ENCODE results near the gene PAPPA.

DNA sequence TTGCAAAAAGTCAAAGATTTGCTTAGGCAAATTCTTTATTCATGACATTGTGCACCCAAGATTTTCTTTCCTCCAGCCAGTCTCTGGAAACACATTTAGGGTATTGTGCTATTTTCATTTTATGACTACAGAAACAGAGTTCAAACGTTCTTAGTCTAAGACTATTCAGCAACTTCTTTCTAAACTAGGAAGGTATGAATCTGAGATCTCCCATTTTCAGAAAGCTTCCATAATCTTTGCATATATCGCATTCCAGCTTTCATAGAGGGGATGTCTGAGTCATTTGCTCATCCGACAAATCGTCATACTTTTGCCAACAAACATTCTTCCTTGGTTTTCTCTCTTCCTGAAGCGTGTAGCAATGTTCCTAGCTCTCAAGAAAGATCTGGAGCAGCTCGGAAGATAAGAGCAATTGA, 1.6 kb upstream of the PAPPA start:
- TF ChIP-seq CTCF (IDR thresholded peaks at IDR 0.05; ENCODE audit: insufficient read depth, low read length, poor library complexity, severe bottlenecking) (no peak), EZH2phosphoT487 (conservative IDR thresholded peaks at IDR 0.05; ENCODE audit: low read length) (no peak)

All from SU-DHL-6 (cell line).